SIG-M5 (cell line): ENCODE data around the gene LIPC.

Source experiments
- DNase-seq: peaks from one replicate; lab custom pipeline; 2025; lab: John Stamatoyannopoulos, UW

The LIPC gene

DNA sequence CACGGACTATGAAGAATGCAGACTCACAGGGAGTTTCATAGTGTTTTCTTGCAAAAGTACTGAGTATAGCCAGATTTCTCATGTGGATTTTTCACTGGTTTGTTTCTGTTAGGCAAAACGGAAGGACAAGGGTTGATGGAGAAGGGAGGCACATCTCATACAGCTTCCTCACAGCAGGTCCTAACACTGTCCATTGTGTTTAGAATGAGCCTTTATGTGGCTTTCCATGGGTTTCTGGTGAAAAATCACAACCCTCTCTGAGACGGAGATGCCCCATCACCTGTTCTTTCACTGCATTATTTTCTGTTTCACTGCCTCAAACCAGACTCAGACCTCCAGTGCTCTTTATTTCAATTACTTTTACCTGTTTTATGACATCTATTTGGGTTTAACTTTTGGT, 25.0 kb upstream of the LIPC start:
- no peak for DNase-seq

DNA sequence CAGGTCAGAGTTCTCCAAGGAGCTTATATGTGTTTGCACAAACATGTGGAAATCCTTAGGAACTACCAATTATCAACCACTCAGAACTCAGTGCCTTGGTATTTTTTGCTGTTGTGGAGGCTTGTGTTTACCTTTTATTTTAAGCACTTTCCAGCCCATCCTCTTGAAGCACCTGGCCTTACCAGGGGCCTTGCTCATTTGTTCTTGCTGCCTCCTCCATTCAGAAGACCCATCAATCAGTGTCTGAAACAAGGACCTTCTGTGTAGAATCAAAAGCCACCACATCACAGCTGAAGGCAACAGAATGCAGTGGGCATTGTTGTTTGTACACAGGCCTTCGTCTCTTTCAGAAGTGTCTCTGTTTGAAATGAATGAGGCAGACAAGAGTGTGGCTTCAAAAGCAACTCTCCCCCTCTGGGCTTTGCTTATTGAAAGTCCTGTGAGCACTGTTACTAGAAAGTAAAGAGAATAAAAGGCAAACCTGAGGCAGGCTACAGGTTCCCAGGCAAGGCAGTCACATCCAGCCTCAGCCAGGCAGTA, 24.5 kb upstream of the LIPC start:
- DNase-seq, result no peak

DNA sequence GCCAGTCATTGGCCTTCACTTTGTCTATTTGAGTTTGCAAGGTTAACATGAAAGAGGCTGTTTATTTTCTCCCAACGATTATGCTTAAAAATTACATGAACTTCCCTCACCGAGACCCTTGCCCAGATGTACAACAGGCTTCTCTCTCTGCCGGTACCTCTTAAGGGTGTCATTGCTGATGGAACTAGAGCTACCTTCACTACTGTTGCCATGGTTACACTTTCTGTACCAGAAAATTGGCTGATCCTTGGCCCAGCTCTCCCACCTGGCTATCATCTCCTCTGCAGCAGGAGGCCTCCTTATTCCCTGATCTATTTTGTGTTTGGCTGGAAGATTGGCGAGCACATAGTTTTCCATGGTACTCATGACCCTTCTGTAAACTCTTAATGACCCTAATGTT, 24.0 kb upstream of the LIPC start:
- no peak for DNase-seq

DNA sequence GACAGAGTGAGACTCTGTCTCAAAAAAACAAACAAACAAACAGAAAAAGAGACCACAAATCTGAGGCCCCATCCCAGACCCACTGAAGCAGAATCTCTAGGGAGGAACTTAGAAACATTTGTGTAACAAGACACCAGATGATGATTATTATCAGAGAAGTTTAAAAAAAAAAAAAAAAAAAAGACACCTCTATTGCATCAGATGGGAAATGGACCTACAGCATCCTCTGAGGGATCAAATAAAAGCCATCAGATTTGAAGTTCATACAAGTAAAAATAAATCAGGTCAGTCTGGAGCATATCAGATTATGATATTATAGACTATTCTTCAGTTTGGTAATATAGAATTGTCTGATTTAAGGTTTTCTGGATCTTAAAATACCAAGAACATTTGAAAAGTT, 21.9 kb upstream of the LIPC start:
- DNase-seq, result no peak

GRCh38 chr15:58410353-58410752, 21.4 kb upstream of the LIPC start:
- DNase-seq, result no peak

DNA sequence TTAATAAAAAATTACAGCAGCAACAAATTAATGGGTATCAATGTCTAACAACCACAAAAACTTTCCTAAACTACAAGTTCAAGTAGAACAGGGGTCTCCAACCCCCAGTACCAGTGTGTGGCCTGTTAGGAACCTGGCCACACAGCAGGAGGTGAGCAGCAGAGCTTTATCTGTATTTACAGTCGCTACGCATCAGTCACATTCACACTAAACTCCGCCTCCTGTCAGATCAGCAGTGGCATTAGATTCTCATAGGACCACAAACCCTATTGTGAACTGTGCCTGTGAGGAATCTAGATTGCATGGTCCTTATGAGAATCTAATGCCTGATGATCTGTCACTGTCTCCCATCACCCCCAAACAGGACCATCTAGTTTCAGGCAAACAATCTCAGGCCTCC, 18.5 kb upstream of the LIPC start:
- DNase-seq, result no peak

DNA sequence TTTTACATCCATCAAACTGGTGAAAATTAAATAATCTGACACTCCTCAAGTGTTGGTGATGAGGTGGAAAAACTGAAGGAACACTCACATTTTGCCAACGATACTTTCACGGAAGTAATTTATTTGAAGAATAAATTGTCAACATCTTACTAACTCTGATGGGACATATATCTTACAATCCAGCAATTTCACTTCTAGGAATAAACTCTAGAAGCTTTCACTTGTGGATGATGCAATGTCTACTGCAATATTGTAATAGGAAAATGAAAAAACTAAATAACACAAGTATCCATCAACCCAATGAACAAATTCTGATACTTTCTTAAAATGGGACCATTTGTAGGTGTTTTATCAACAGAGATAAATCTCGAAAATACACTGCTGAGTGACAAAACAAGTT, 16.2 kb upstream of the LIPC start:
- DNase-seq, result no peak

DNA sequence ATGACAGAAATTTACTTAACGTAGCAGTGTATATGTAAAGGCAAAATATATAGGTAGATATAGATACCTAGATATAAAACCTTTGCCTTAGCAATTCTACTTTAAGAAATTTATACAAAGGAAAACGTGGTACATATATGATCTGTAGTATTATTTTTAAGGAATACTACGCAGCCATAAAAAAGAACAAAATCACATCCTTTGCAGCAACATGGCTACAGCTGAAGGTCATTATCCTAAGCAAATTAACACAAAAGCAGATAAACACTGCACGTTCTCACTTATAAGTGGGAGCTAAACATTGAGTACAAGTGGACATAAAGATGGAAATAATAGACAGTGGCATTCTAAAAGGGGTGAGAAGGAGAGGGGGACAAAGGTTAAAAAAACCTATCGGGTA, 14.8 kb upstream of the LIPC start:
- no peak for DNase-seq

- no peak for DNase-seq
Measured at GRCh38 chr15:58418135-58418534, 13.7 kb upstream of the LIPC start.

- DNase-seq, result no peak
Measured at GRCh38 chr15:58419803-58420524, 11.8 kb upstream of the LIPC start.

DNA sequence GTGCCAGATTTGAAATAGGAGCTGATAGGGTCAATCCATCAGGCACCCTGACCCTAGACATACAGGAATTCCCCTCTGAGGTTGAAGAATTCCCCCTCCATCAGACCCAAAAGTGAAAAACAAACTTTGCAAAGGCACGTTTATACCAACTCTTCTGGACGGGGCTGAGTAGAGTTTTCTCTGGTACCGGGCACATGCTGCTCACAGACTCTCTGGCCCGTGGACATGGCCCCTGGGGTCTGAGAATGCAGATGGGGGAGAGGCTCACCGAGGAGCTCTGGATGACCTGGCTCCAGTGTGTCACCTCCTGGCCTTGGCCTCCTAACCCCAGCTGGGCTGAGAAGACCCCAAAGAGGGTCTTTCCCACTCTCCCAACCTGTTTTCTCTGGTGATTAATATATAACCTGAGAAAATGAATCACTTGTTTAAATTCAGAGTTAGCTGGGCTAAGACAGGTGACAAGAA, 11.2 kb upstream of the LIPC start:
- no peak for DNase-seq

- DNase-seq, result no peak
Measured at GRCh38 chr15:58423205-58423604, 8.6 kb upstream of the LIPC start.

- DNase-seq, result no peak
Measured at GRCh38 chr15:58423831-58424608, 7.8 kb upstream of the LIPC start.

DNA sequence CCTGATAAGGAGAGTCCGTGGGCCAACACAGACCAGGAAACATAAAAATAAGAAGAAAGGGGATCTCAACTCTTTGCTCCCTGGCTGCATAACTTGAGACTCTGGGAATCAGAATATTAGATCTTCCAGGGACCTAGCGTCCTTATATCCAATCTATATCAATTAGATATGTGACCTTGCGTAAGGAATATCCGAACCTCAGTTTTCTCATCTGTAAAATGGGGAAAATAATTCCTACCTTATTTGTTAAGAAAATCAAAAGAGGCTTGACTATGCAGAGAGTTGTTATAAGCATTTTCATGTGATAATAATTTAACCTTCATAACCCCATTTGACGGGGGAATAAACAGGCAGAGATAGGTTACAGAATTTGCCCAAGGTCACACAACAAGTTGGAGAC, 7.1 kb upstream of the LIPC start:
- DNase-seq, result no peak

GRCh38 chr15:58425185-58425584, 6.6 kb upstream of the LIPC start:
- DNase-seq, result no peak

DNA sequence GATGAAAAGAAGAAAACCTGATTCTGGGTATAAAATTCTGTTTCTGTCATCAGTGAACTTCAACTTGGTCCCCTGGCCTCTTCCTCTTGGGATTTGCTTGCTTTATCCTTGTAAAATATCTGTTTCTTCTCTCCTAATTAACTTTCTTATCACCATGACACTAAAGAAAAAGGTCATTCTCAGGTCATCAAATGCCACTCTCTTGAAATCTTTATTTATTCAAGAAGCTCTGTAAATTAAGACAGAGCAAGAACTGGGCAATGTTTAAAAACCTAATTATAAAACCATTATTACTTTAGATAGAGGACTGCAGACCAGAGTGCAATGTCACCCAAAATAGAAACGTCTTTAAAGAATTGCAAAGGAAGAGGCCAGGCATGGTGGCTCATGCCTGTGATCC, 6.0 kb upstream of the LIPC start:
- DNase-seq, result no peak

- DNase-seq, result no peak
Measured at GRCh38 chr15:58426501-58426900, 5.3 kb upstream of the LIPC start.

GRCh38 chr15:58427987-58428386, 3.8 kb upstream of the LIPC start:
- no peak for DNase-seq

- no peak for DNase-seq
Measured at GRCh38 chr15:58430224-58430787, 1.5 kb upstream of the LIPC start.

DNA sequence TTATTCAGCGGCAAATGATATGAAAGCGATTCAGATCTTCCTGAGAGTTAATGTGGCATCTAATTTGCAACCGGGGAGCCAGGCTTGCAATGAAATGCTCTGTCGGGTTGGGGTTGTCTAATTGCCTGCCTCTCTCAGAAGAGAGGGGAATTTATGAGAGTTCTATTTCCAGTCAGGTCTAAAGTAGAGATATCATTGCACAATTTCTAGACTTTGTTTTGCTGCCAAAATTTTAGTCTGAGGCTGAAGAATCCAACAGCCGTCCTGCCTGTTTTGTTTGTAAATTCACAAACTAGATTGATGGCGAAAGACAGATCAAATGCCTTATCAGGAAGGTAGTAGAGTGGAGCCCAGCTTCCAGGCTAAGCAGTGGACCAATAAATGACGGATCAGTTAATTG, 610 bp downstream of the LIPC start:
- DNase-seq, result no peak

GRCh38 chr15:58433597-58434333, 2.0 kb downstream of the LIPC start:
- DNase-seq, result no peak

- no peak for DNase-seq
Measured at GRCh38 chr15:58434334-58434875, 2.6 kb downstream of the LIPC start.
